GM12801 (cell line): ENCODE data around the gene DNALI1.

Experiments used
- CTCF ChIP-seq: IDR thresholded peaks from one replicate; pipeline ENCODE4 v1.5.1; 2011; ENCODE audit warnings: control low read depth; ENCODE audit not compliant: insufficient read length; ENCODE audit errors: extremely low read depth

The DNALI1 gene

GRCh38 chr1:37562984-37563383 lies 6.2 kb downstream of the DNALI1 start:
- no peak for TF ChIP-seq CTCF

GRCh38 chr1:37564892-37565291 lies 8.2 kb downstream of the DNALI1 start:
- TF ChIP-seq CTCF: no peak

- TF ChIP-seq CTCF: no peak
Measured at GRCh38 chr1:37567023-37567422, 10.3 kb downstream of the DNALI1 start.

- TF ChIP-seq CTCF: no peak
Measured at GRCh38 chr1:37570528-37571334, 14.0 kb downstream of the DNALI1 start.

GRCh38 chr1:37574834-37575480 lies 18.2 kb downstream of the DNALI1 start:
- TF ChIP-seq CTCF: no peak

GRCh38 chr1:37575692-37576091 lies 19.0 kb downstream of the DNALI1 start:
- no peak for TF ChIP-seq CTCF

- TF ChIP-seq CTCF: no peak
Measured at GRCh38 chr1:37588939-37589338, 32.2 kb downstream of the DNALI1 start.
